Smooth muscle cell of the brain vasculature (primary cell): ENCODE measurements around the gene PLA2G4E.

ENCODE experiments used
- DNase-seq: peaks from one replicate; pipeline ENCODE4 v3.0.0-alpha.2; 2012; ENCODE audit warnings: low read depth, low spot score

Gene PLA2G4E

DNA sequence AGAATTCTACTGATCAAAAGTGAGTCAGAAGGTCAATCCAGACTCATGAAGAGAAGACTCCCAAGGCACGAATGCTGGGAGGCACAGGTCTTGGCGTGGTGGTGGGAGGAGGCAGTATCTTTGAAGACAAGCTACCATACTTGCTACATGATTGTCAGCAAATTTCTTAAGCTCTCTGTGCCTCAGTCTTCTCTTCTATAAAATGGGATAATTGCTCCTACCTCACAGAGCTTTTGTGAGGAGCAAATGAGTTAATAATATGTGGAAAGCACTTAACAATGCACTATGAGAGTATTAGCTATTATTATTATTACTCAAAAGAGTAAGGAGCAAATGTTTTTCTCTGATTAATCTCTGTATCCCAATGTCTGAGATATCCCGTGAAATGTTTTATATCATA, 84.7 kb downstream of the PLA2G4E start:
- DNase-seq: no peak

DNA sequence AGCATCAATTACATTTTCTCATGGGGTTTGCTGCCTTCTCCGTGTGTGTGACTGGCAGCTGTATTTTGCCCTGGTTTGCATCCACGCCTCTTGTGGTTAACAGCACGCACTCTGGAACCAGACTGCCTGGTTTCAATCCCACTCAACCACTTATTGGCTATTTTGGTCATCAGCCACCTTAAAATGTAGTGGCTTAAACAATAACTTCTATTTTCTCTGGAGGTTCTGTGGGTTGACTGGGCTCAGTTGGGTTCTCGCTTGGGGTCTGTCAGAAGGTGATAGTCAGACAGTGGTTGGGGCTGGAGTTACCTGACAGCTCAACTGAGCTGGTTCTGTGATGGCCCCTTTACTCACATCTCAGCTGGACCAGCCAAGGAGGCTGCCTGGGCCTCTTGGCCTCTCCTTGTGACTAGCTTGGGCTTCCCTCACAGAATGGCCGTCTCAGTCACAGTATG, 85.2 kb downstream of the PLA2G4E start:
- DNase-seq: no peak

- no peak for DNase-seq
These were observed 86.0 kb downstream of the PLA2G4E start for GRCh38 chr15:41934843-41935242.

DNA sequence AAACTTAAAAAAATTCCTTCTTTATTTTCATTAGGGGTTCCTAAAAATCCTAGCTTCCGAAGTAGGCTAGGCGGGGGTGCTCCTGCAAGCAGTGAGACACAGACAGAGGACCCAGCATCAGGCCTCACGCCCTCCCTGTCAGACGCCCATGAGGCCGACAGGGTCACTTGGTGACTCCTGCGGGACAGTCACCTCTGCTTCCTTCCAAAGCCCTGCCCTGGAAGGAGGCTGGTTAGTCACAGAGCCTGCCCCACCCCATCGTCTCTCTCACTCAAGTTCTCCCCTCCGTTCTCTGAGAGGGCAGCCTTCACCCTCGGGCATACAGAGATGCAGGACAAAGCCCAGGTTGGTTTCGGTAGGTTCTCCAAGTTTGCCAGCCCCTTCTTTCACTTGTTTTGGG, 87.1 kb downstream of the PLA2G4E start:
- no peak for DNase-seq

GRCh38 chr15:41933326-41933725, 87.5 kb downstream of the PLA2G4E start:
- DNase-seq: no peak

DNA sequence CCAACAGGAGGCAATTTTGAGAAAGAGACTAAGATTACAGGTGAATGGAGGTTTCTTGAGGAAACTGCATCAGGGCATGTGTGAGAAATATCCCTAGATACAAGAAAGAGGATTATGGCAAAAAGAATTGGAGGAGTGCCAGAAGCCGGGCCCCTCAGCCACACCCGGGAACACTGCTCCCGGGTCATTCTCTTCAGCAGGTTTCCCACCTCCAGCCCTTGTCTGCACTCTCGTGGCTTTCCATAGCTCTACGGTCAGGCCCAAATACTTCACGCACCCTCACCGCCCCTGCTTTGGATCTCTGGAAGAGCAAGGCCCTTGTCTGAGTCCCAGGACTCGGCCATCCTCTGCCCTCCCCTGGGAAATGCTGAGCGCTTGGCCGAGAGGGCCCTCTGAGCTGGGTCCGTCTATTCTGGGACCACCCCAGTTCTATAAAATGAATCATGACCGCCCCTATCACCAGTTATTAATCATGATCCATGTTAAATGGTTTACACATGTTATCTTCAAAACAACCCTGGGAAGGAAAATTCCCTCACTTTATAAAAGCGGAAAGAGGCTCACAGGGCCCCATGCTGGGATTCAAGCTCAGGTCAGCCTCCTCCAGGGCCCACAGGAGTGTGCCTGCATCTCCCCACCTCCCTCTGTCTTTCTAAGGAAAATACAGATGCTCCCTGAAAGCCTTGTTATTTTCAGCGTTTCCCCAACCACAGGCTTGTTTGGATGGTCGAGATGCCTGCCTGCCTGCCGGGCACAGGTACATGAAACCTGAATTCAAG, 88.1 kb downstream of the PLA2G4E start:
- DNase-seq: no peak

DNA sequence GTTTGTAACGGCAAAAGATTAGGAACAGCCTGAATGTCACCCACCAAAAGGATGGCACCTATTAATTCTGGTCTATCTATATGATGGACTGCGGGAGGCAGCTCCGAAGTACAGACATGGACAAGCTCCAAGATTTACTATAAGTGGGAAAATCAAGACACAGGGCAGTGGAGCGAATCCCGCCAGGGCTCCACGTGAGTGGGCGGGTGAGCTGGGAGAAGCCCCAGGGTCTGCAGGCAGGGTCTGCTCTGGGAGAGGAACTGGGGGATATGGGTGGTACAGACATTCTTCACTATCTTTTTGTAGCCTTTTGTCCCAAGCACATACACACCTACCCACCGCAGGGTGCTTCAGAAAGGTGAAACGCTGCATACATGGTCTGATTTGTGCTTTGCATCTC, 88.7 kb downstream of the PLA2G4E start:
- no peak for DNase-seq
